GM12878 (cell line): Measurements from ENCODE around the gene CATSPERD. TPM values are rescaled to one million over a fixed set of nuclear protein-coding genes. Genes with fewer than 3 reads are reported as not detected.
A peak's percentile ranks its signal among the peaks of the same experiment; 100 is the strongest.

Experiments
- ASH2L ChIP-seq: fragments of 300-600, 200-600 bp; sonication (generic); IDR thresholded peaks from 2 replicates; pipeline ENCODE4 v1.6.1; 2017; ENCODE audit warnings: low read depth, mild to moderate bottlenecking, borderline replicate concordance
- ATF3 ChIP-seq: IDR thresholded peaks from 2 replicates; pipeline ENCODE4 v1.6.1; 2011; ENCODE audit warnings: low read depth, mild to moderate bottlenecking, low read length, moderate library complexity, borderline replicate concordance; ENCODE audit errors: extremely low read depth
- BMI1 ChIP-seq: fragments of 450-650 bp; IDR thresholded peaks from 2 replicates; pipeline ENCODE4 v1.6.1; 2016; ENCODE audit warnings: mild to moderate bottlenecking, moderate library complexity, borderline replicate concordance
- CREB1 ChIP-seq: IDR thresholded peaks from 2 replicates; pipeline ENCODE4 v1.6.1; 2012; ENCODE audit warnings: low read depth, mild to moderate bottlenecking, inconsistent platforms
- CREM ChIP-seq: IDR thresholded peaks from 2 replicates; pipeline ENCODE4 v1.6.1; 2014; ENCODE audit warnings: antibody characterized with exemption, low read depth
- EP300 ChIP-seq, 2 experiments: fragments of 150-350 bp in 1 of 2; IDR thresholded peaks; 2 replicates each; pipeline ENCODE4 v1.6.1; 2011 to 2012; ENCODE audit warnings: low read depth in 2 of 2, low read length in 2 of 2, borderline replicate concordance in 1 of 2, improper control_type of control experiment in 1 of 2, inconsistent platforms in 1 of 2; ENCODE audit not compliant: control insufficient read depth in 1 of 2
- HCFC1 ChIP-seq: fragments of 150-350 bp; IDR thresholded peaks from 2 replicates; pipeline ENCODE4 v1.6.1; 2014; ENCODE audit warnings: low read length
- IKZF1 ChIP-seq: fragments of 450-650 bp; conservative IDR thresholded peaks from 2 replicates; pipeline ENCODE4 v1.6.1; 2017; ENCODE audit warnings: antibody characterized with exemption, mild to moderate bottlenecking
- IRF3 ChIP-seq: fragments of 450-650 bp; IDR thresholded peaks from 2 replicates; pipeline ENCODE4 v1.6.1; 2014; ENCODE audit warnings: mild to moderate bottlenecking
- JUNB ChIP-seq: IDR thresholded peaks from 2 replicates; pipeline ENCODE4 v1.6.1; 2016; ENCODE audit warnings: antibody characterized with exemption, mild to moderate bottlenecking
- MEF2B ChIP-seq: fragments of 450-650 bp; IDR thresholded peaks from 2 replicates; pipeline ENCODE4 v1.6.1; 2018; ENCODE audit warnings: mild to moderate bottlenecking, moderate library complexity; ENCODE audit not compliant: partially characterized antibody, poor library complexity, severe bottlenecking
- NFYA ChIP-seq: IDR thresholded peaks from 2 replicates; pipeline ENCODE4 v1.6.1; 2011; ENCODE audit warnings: low read depth, mild to moderate bottlenecking, low read length, improper control_type of control experiment, borderline replicate concordance
- NR2C1 ChIP-seq: fragments of 450-650 bp; IDR thresholded peaks from 2 replicates; pipeline ENCODE4 v1.6.1; 2017; ENCODE audit warnings: antibody characterized with exemption, mild to moderate bottlenecking, moderate library complexity
- SRF ChIP-seq, 2 experiments: IDR thresholded peaks; 2 replicates each; pipeline ENCODE4 v1.6.1; 2011; ENCODE audit warnings: low read depth in 2 of 2, low read length in 2 of 2, mild to moderate bottlenecking in 1 of 2, moderate library complexity in 1 of 2
- STAT1 ChIP-seq: fragments of 450-650 bp; conservative IDR thresholded peaks from 2 replicates; pipeline ENCODE4 v1.6.1; 2014; ENCODE audit warnings: antibody characterized with exemption, mild to moderate bottlenecking
- STAT3 ChIP-seq: IDR thresholded peaks from 2 replicates; pipeline ENCODE4 v1.6.1; 2011; ENCODE audit warnings: low read depth, low read length, improper control_type of control experiment
- ZZZ3 ChIP-seq: IDR thresholded peaks from 2 replicates; pipeline ENCODE4 v1.6.1; 2011; ENCODE audit warnings: low read depth; ENCODE audit not compliant: control insufficient read depth, insufficient read length
- polyA plus RNA-seq, 11 experiments: library from polyadenylated mRNA; depleted of rRNA in 4 of 11; unstranded in 6 of 11; stranded (reverse) in 5 of 11; fragments of >200 nt; fragmentation: Nextera tagmentation in 4 of 11; fragmentation: Illumina TruSeq in 1 of 11; extraction: Ambion mirVana in 4 of 11; extraction: Trizol in 1 of 11; gene quantifications; 1 replicate in 1 of 11; 2 replicates in 10 of 11; pipeline versions ENCODE4 v1.2.1 to v1.2.3, GENCODE V29; 2011 to 2016; ENCODE audit warnings: inconsistent platforms in 2 of 11, missing spikeins in 2 of 11, low read depth in 1 of 11
- total RNA-seq, 4 experiments: library from RNA; depleted of rRNA in 3 of 4; stranded (reverse); fragments of >200 nt in 3 of 4; fragmentation: Illumina TruSeq in 1 of 4; extraction: Trizol in 1 of 4; gene quantifications; 2 replicates each; pipeline versions ENCODE4 v1.2.1 to v1.2.3, GENCODE V29; 2013 to 2021
- TF ChIP-seq, protein P1 (sequence below): fragments of 450-650 bp; IDR thresholded peaks from 2 replicates; pipeline ENCODE4 v1.6.1; 2017; ENCODE audit warnings: mild to moderate bottlenecking, moderate library complexity
- TF ChIP-seq, protein P2 (sequence below): fragments of 450-650 bp; IDR thresholded peaks from 2 replicates; pipeline ENCODE4 v1.6.1; 2018; ENCODE audit warnings: borderline replicate concordance, mild to moderate bottlenecking; ENCODE audit not compliant: partially characterized antibody
- TF ChIP-seq, protein P3 (sequence below): fragments of 450-650 bp; IDR thresholded peaks from 2 replicates; pipeline ENCODE4 v1.6.1; 2016; ENCODE audit warnings: mild to moderate bottlenecking

CATSPERD gene
- total and polyA plus RNA-seq, 10 of the 15 experiments (the other 5 are each of a cell fraction or from before 2014, with no cell fraction given): 0.02 to 0.38 (median 0.11) TPM; not detected in 5

DNA sequence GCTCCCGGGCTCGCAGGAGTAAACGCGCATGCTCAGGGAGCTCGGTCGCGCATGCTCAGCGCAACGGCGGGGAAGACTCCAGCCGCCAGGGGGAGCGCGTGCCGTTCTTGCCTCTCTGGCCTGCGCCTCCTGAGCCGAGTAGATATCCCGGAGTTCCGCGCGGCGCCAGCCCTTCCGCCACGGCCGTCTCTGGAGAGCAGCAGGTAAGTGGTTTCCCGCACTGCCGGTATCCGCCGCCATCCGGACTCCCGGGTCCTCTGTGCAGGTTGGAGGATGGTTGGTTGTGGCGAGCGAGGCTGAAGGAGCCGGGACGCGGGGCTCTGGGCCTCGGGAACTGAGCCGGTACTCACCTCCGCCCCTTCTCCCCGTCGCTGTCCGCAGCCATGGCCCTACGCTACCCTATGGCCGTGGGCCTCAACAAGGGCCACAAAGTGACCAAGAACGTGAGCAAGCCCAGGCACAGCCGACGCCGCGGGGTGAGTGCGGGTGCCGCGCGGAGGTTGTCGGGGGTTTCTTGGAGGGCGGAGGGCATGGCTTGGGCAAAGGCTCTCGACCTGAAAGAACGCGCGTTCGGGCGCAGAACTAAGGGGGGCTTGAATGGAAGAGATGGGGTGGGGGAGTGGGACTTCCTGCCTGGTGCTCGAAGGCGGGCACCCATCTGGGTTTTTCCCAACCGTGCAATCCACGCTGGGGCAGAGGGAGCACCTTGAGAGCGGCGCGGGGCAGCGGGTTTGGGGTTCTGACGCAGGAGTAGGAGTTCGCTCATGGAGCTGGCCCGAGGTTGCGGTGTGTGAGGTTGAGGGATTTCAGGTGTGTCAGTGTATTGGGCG lies 30.1 kb upstream of the CATSPERD start, which contains the start of gene RPL36 (continued):
- no peak for TF ChIP-seq IRF3
- peak; percentile 100 for TF ChIP-seq IKZF1
- TF ChIP-seq STAT1: peak; percentile 99; the same call in 1 of the 2 replicates
- no peak for TF ChIP-seq JUNB
- TF ChIP-seq, protein P1, sequence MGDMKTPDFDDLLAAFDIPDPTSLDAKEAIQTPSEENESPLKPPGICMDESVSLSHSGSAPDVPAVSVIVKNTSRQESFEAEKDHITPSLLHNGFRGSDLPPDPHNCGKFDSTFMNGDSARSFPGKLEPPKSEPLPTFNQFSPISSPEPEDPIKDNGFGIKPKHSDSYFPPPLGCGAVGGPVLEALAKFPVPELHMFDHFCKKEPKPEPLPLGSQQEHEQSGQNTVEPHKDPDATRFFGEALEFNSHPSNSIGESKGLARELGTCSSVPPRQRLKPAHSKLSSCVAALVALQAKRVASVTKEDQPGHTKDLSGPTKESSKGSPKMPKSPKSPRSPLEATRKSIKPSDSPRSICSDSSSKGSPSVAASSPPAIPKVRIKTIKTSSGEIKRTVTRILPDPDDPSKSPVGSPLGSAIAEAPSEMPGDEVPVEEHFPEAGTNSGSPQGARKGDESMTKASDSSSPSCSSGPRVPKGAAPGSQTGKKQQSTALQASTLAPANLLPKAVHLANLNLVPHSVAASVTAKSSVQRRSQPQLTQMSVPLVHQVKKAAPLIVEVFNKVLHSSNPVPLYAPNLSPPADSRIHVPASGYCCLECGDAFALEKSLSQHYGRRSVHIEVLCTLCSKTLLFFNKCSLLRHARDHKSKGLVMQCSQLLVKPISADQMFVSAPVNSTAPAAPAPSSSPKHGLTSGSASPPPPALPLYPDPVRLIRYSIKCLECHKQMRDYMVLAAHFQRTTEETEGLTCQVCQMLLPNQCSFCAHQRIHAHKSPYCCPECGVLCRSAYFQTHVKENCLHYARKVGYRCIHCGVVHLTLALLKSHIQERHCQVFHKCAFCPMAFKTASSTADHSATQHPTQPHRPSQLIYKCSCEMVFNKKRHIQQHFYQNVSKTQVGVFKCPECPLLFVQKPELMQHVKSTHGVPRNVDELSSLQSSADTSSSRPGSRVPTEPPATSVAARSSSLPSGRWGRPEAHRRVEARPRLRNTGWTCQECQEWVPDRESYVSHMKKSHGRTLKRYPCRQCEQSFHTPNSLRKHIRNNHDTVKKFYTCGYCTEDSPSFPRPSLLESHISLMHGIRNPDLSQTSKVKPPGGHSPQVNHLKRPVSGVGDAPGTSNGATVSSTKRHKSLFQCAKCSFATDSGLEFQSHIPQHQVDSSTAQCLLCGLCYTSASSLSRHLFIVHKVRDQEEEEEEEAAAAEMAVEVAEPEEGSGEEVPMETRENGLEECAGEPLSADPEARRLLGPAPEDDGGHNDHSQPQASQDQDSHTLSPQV: 0 out of 2 replicates have a peak, but pooled peaks have one; percentile 56
- no peak for TF ChIP-seq ZZZ3
- TF ChIP-seq ASH2L: peak; percentile 91; the same call in 1 of the 2 replicates
- TF ChIP-seq, protein P2, sequence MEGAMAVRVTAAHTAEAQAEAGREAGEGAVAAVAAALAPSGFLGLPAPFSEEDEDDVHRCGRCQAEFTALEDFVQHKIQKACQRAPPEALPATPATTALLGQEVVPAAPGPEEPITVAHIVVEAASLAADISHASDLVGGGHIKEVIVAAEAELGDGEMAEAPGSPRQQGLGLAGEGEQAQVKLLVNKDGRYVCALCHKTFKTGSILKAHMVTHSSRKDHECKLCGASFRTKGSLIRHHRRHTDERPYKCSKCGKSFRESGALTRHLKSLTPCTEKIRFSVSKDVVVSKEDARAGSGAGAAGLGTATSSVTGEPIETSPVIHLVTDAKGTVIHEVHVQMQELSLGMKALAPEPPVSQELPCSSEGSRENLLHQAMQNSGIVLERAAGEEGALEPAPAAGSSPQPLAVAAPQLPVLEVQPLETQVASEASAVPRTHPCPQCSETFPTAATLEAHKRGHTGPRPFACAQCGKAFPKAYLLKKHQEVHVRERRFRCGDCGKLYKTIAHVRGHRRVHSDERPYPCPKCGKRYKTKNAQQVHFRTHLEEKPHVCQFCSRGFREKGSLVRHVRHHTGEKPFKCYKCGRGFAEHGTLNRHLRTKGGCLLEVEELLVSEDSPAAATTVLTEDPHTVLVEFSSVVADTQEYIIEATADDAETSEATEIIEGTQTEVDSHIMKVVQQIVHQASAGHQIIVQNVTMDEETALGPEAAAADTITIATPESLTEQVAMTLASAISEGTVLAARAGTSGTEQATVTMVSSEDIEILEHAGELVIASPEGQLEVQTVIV: no peak
- no peak for TF ChIP-seq SRF (IDR thresholded peaks at IDR 0.05; ENCODE audit: low read depth in 2 of 2, low read length in 2 of 2)
- TF ChIP-seq MEF2B: peak; percentile 66
- no peak for TF ChIP-seq EP300 (IDR thresholded peaks at IDR 0.05; ENCODE audit: borderline replicate concordance in 1 of 2, control insufficient read depth in 1 of 2, low read depth in 2 of 2, low read length in 2 of 2)
- peak; percentile 64 for TF ChIP-seq CREM
- peak; percentile 74 for TF ChIP-seq HCFC1
- peak; percentile 53 for TF ChIP-seq NR2C1
- no peak for TF ChIP-seq CREB1
- TF ChIP-seq NFYA: no peak
- TF ChIP-seq, protein P3, sequence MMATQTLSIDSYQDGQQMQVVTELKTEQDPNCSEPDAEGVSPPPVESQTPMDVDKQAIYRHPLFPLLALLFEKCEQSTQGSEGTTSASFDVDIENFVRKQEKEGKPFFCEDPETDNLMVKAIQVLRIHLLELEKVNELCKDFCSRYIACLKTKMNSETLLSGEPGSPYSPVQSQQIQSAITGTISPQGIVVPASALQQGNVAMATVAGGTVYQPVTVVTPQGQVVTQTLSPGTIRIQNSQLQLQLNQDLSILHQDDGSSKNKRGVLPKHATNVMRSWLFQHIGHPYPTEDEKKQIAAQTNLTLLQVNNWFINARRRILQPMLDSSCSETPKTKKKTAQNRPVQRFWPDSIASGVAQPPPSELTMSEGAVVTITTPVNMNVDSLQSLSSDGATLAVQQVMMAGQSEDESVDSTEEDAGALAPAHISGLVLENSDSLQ: no peak
- no peak for TF ChIP-seq BMI1
- 0 out of 2 replicates have a peak, but pooled peaks have one; percentile 36 for TF ChIP-seq ATF3
- no peak for TF ChIP-seq STAT3
